Fibroblast of villous mesenchyme (primary cell): ENCODE measurements around the gene GOSR2. TPM values are rescaled to one million over a fixed set of nuclear protein-coding genes. Genes with fewer than 3 reads are reported as not detected.
"Not testable (repeated sequence)": the region's sequence is repeated elsewhere in the genome, so short reads cannot be mapped to it uniquely, and the experiment has no call there.

Experiments used
- DNase-seq: peaks from one replicate; pipeline ENCODE4 v3.0.0-alpha.2; 2010; ENCODE audit warnings: low read depth
- H3K4me3 ChIP-seq: 2 replicates; pipeline ENCODE4 v1.5.1; 2011; ENCODE audit warnings: low read depth, mild to moderate bottlenecking, low read length
- small RNA-seq: library from RNA; depleted of rRNA; stranded (forward); fragments of <200 nt; gene quantifications from one replicate; pipeline ENCODE3, GENCODE V24; 2012
- total RNA-seq: library from RNA; depleted of rRNA; stranded (reverse); fragments of >200 nt; gene quantifications from 2 replicates; pipeline ENCODE4 v1.2.3, GENCODE V29; 2012
- TF ChIP-seq, protein P1 (sequence below): IDR thresholded peaks from 2 replicates; pipeline ENCODE4 v1.5.1; 2012; ENCODE audit warnings: low read depth, mild to moderate bottlenecking, low read length; ENCODE audit not compliant: insufficient read depth

Gene GOSR2
- total RNA-seq, 1 donor = 65.6 TPM

DNA sequence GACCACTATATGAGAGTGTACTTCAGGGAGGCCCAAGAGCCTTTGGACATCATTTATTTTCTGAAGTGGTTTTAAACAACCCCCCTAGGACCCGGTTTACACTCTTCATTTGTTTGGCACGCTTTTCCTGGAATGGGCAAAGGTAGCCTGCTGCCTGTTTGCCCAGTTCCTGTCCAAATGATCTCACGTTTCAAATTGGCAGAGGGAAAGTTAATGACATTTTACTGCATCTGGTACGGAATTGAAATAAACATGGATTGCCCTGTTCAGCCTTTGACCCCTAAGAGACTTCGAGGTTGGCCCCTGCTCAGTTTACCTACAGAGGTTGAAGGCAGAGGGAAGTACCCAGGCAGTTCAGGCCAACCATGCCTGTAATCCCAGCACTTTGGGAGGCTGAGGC lies 61.9 kb downstream of the GOSR2 start:
- TF ChIP-seq, protein P1, sequence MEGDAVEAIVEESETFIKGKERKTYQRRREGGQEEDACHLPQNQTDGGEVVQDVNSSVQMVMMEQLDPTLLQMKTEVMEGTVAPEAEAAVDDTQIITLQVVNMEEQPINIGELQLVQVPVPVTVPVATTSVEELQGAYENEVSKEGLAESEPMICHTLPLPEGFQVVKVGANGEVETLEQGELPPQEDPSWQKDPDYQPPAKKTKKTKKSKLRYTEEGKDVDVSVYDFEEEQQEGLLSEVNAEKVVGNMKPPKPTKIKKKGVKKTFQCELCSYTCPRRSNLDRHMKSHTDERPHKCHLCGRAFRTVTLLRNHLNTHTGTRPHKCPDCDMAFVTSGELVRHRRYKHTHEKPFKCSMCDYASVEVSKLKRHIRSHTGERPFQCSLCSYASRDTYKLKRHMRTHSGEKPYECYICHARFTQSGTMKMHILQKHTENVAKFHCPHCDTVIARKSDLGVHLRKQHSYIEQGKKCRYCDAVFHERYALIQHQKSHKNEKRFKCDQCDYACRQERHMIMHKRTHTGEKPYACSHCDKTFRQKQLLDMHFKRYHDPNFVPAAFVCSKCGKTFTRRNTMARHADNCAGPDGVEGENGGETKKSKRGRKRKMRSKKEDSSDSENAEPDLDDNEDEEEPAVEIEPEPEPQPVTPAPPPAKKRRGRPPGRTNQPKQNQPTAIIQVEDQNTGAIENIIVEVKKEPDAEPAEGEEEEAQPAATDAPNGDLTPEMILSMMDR = no peak
- no peak overlapping the region for H3K4me3 ChIP-seq
- no peak for DNase-seq

DNA sequence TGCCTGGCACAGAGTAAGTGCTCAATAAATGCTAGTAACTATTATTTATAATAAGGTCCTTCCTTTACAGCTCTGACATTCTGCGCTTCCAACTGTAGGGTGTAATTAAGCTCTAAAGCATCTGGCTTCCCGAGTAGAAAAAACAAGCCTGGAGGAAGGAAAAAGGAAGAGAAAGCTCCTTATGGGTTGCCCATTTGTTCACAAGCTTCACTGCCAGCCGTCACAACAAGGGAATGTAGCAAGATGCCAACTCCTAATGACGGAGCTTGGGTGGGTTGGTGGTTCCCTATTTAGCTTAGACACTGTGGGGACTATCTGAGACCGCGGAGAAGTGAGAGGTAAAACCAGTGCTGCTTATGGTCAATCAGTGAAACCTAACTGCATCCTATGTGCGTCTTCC lies 63.4 kb downstream of the GOSR2 start:
- TF ChIP-seq, protein P1 = no peak
- no peak for DNase-seq
- no peak overlapping the region for H3K4me3 ChIP-seq

DNA sequence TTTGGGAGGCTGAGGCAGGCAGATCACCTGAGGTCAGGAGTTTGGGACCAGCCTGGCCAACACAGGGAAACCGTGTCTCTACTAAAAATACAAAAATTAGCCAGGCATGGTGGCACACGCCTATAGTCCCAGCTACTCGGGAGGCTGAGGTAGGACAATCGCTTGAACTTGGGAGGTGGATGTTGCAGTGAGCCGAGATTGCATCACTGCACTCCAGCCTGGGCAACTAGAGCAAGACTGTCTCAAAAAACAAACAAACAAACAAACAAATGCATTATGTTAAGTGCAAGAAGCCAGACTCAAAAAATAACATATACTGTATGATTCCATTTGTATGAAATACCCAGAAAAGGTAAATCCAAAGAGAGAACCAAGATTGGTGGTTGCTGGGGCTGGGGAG lies 65.0 kb downstream of the GOSR2 start:
- DNase-seq, H3K4me3 ChIP-seq: not testable (repeated sequence)

DNA sequence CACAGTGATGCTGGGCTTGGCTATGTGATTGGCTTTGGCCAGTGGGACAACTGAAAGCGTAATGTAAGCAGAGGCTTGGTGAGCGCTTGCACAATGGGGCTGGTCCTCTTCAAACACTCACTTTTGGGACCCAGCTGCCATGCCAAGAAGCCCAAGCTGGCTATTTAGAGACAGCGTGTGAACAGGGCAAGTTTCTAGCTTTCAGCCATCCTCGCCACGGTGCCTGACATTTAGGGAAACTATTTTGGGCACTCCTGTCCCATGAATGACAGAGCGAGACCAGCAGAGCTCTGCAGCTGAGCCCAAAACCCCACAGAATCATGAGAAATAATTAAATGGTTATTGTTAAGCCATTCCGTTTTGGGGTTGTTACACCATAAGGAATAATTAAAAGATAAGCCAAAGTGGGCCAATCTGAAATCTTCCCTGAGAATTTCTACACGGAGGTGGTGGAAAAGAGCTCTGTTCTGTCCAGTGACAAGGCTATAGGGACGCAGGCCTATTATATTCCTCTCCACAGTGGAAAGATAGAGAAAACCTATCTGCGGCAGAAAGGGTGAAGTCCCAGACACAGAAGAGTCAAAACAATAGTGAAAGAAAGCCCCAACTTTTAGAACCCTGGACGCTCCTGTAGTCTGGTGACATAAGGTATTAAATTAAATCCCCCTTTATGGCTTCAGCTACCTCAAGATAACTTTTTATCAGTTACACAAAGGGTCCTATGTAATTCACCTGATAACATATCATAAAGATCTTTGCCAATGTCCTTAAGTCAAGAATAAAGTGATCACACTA lies 66.9 kb downstream of the GOSR2 start:
- H3K4me3 ChIP-seq = no peak overlapping the region
- DNase-seq = no peak
- TF ChIP-seq, protein P1 = no peak

DNA sequence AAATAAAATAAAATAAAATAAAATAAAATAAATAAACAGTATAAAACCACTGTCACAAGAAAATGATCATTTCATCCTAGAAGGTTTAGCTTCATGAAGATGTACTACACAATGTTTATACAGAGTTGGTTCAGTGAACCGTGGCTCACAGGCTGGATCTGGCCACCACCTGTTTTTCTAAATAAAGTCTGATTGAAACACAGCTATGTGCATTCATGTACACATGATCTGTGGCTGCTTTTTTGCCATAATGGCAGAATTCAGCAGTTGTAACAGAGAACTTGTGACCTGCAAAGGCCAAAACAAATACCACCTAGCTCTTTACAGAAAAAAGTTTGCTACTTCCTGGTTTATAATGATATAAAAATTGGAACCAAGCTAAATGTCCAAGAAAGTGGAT lies 68.7 kb downstream of the GOSR2 start:
- TF ChIP-seq, protein P1 = no peak
- no peak overlapping the region for H3K4me3 ChIP-seq
- no peak for DNase-seq

Small RNAs within 50 kb of the gene (small RNA-seq; reads per million reads assigned to genes)
- gene MIR5089 (not detected), gene RNU6ATAC3P (0.28 reads per million)

Other genes with a start within 250 kb of the GOSR2 start
- gene WNT3, start 104.5 kb upstream of the GOSR2 start, total RNA-seq = 0.97 and 2.2 TPM in 2 replicates
- gene WNT9B, start 71.6 kb upstream of the GOSR2 start, total RNA-seq = under 0.01 TPM in 1 of 2 replicates, not detected in the other
- not detected in 2 replicates for gene RPRML, start 56.1 kb downstream of the GOSR2 start, total RNA-seq